Measurements from ENCODE around the gene TM4SF20.

Gene TM4SF20

GRCh38 chr2:227416701-227417100 lies 37.6 kb upstream of the TM4SF20 start:
- Histone ChIP-seq H3K36me3 (ENCODE audit: control insufficient read depth in 1 of 2, insufficient read depth in 2 of 2, low read length in 2 of 2) (no peaks in the 10 kb centered on the region), H3K4ac (ENCODE audit: low read depth, low read length) (no peak overlapping the region), H4K12ac (ENCODE audit: low read depth, low read length) (no peak overlapping the region), H3K9me3 (ENCODE audit: insufficient read depth, low read depth, low read length) (no peaks in the 10 kb centered on the region), H3K18ac (ENCODE audit: low read length) (no peak overlapping the region), H2AK5ac (ENCODE audit: low read length) (no peak overlapping the region), H4K8ac (ENCODE audit: low read depth, low read length) (no peak overlapping the region), H2BK12ac (ENCODE audit: low read length) (no peak overlapping the region), H3K27ac (ENCODE audit: low read depth, low read length) (no peak overlapping the region), H3K9ac (ENCODE audit: low read length) (no peak overlapping the region), H3K4me3 (ENCODE audit: low read depth, low read length) (no peak overlapping the region), H2BK5ac (ENCODE audit: low read depth, low read length, poor library complexity) (no peak overlapping the region), H4K91ac (ENCODE audit: low read depth, low read length) (no peak overlapping the region), H3K79me1 (ENCODE audit: low read length) (no peaks in the 10 kb centered on the region), H3K14ac (ENCODE audit: low read length) (no peak overlapping the region), H2AFZ (ENCODE audit: insufficient read depth, low read length, poor library complexity) (no peak overlapping the region), H3K23ac (ENCODE audit: low read length) (no peak overlapping the region), H3K4me2 (ENCODE audit: low read length) (no peak overlapping the region), H2BK120ac (ENCODE audit: insufficient read depth, low read length, poor library complexity) (no peak overlapping the region), H3K27me3 (ENCODE audit: insufficient read depth, low read length) (no peaks in the 10 kb centered on the region), H3K79me2 (ENCODE audit: control insufficient read depth, insufficient read depth, low read length, poor library complexity) (no peaks in the 10 kb centered on the region), H3K4me1 (ENCODE audit: control insufficient read depth in 1 of 2, insufficient read depth in 2 of 2, low read length in 2 of 2) (no peaks in the 10 kb centered on the region)
- no CpG with 5 or more reads among the region's 4 CpGs for whole genome bisulfite sequencing (ENCODE audit: extremely low coverage, insufficient coverage, insufficient read length)
- DNase-seq: no peak

- no peak overlapping the region for H3K9ac ChIP-seq (ENCODE audit: low read length)
- H3K4me2 ChIP-seq (ENCODE audit: low read length): no peak overlapping the region
- no peak overlapping the region for H2BK5ac ChIP-seq (ENCODE audit: low read depth, low read length, poor library complexity)
- no peak overlapping the region for H2AFZ ChIP-seq (ENCODE audit: insufficient read depth, low read length, poor library complexity)
- no peaks in the 10 kb centered on the region for H3K4me1 ChIP-seq (ENCODE audit: control insufficient read depth in 1 of 2, insufficient read depth in 2 of 2, low read length in 2 of 2)
- H3K23ac ChIP-seq (ENCODE audit: low read length): no peak overlapping the region
- H3K14ac ChIP-seq (ENCODE audit: low read length): no peak overlapping the region
- H3K27me3 ChIP-seq (ENCODE audit: insufficient read depth, low read length): no peaks in the 10 kb centered on the region
- H3K4me3 ChIP-seq (ENCODE audit: low read depth, low read length): no peak overlapping the region
- no peak overlapping the region for H3K18ac ChIP-seq (ENCODE audit: low read length)
- H3K27ac ChIP-seq (ENCODE audit: low read depth, low read length): no peak overlapping the region
- no peaks in the 10 kb centered on the region for H3K9me3 ChIP-seq (ENCODE audit: insufficient read depth, low read depth, low read length)
- no peaks in the 10 kb centered on the region for H3K79me2 ChIP-seq (ENCODE audit: control insufficient read depth, insufficient read depth, low read length, poor library complexity)
- H2AK5ac ChIP-seq (ENCODE audit: low read length): no peak overlapping the region
- no peak overlapping the region for H4K8ac ChIP-seq (ENCODE audit: low read depth, low read length)
- H4K91ac ChIP-seq (ENCODE audit: low read depth, low read length): no peak overlapping the region
- H3K79me1 ChIP-seq (ENCODE audit: low read length): no peaks in the 10 kb centered on the region
- peak; percentile 9 to 49 for DNase-seq
- H4K12ac ChIP-seq (ENCODE audit: low read depth, low read length): no peak overlapping the region
- no peak overlapping the region for H2BK12ac ChIP-seq (ENCODE audit: low read length)
- no peak overlapping the region for H2BK120ac ChIP-seq (ENCODE audit: insufficient read depth, low read length, poor library complexity)
- no peak overlapping the region for H3K4ac ChIP-seq (ENCODE audit: low read depth, low read length)
- H3K36me3 ChIP-seq (ENCODE audit: control insufficient read depth in 1 of 2, insufficient read depth in 2 of 2, low read length in 2 of 2): no peaks in the 10 kb centered on the region
- WGBS (ENCODE audit: extremely low coverage, insufficient coverage, insufficient read length): no CpG with 5 or more reads among the region's 10 CpGs
These were observed 36.7 kb upstream of the TM4SF20 start for GRCh38 chr2:227415538-227416424.

- no peak overlapping the region for H2BK120ac ChIP-seq (ENCODE audit: insufficient read depth, low read length, poor library complexity)
- no peak overlapping the region for H3K9ac ChIP-seq (ENCODE audit: low read length)
- no peaks in the 10 kb centered on the region for H3K79me2 ChIP-seq (ENCODE audit: control insufficient read depth, insufficient read depth, low read length, poor library complexity)
- H2AK5ac ChIP-seq (ENCODE audit: low read length): no peak overlapping the region
- no peaks in the 10 kb centered on the region for H3K27me3 ChIP-seq (ENCODE audit: insufficient read depth, low read length)
- H4K91ac ChIP-seq (ENCODE audit: low read depth, low read length): no peak overlapping the region
- H3K27ac ChIP-seq (ENCODE audit: low read depth, low read length): no peak overlapping the region
- no peak overlapping the region for H4K8ac ChIP-seq (ENCODE audit: low read depth, low read length)
- WGBS (ENCODE audit: extremely low coverage, insufficient coverage, insufficient read length): no CpG with 5 or more reads among the region's 3 CpGs
- no peak overlapping the region for H3K4me2 ChIP-seq (ENCODE audit: low read length)
- H3K9me3 ChIP-seq (ENCODE audit: insufficient read depth, low read depth, low read length): no peaks in the 10 kb centered on the region
- no peak overlapping the region for H2AFZ ChIP-seq (ENCODE audit: insufficient read depth, low read length, poor library complexity)
- H3K4me1 ChIP-seq (ENCODE audit: control insufficient read depth in 1 of 2, insufficient read depth in 2 of 2, low read length in 2 of 2): no peaks in the 10 kb centered on the region
- DNase-seq: peak; percentile 33 to 68
- no peaks in the 10 kb centered on the region for H3K79me1 ChIP-seq (ENCODE audit: low read length)
- H4K12ac ChIP-seq (ENCODE audit: low read depth, low read length): no peak overlapping the region
- no peak overlapping the region for H3K23ac ChIP-seq (ENCODE audit: low read length)
- no peaks in the 10 kb centered on the region for H3K36me3 ChIP-seq (ENCODE audit: control insufficient read depth in 1 of 2, insufficient read depth in 2 of 2, low read length in 2 of 2)
- H3K4ac ChIP-seq (ENCODE audit: low read depth, low read length): no peak overlapping the region
- no peak overlapping the region for H2BK12ac ChIP-seq (ENCODE audit: low read length)
- H3K14ac ChIP-seq (ENCODE audit: low read length): no peak overlapping the region
- no peak overlapping the region for H3K4me3 ChIP-seq (ENCODE audit: low read depth, low read length)
- no peak overlapping the region for H2BK5ac ChIP-seq (ENCODE audit: low read depth, low read length, poor library complexity)
- H3K18ac ChIP-seq (ENCODE audit: low read length): no peak overlapping the region
These were observed 35.7 kb upstream of the TM4SF20 start for GRCh38 chr2:227414846-227415245.

GRCh38 chr2:227413371-227413770 lies 34.3 kb upstream of the TM4SF20 start:
- no peak overlapping the region for H3K4me3 ChIP-seq (ENCODE audit: low read depth, low read length)
- no peak overlapping the region for H2AK5ac ChIP-seq (ENCODE audit: low read length)
- no CpG with 5 or more reads among the region's 8 CpGs for WGBS (ENCODE audit: extremely low coverage, insufficient coverage, insufficient read length)
- no peak overlapping the region for H2BK120ac ChIP-seq (ENCODE audit: insufficient read depth, low read length, poor library complexity)
- no peak overlapping the region for H3K4ac ChIP-seq (ENCODE audit: low read depth, low read length)
- no peak overlapping the region for H3K18ac ChIP-seq (ENCODE audit: low read length)
- no peak overlapping the region for H4K12ac ChIP-seq (ENCODE audit: low read depth, low read length)
- H3K4me2 ChIP-seq (ENCODE audit: low read length): no peak overlapping the region
- H3K27ac ChIP-seq (ENCODE audit: low read depth, low read length): no peak overlapping the region
- no peak for DNase-seq
- no peak overlapping the region for H3K9ac ChIP-seq (ENCODE audit: low read length)
- no peak overlapping the region for H2BK5ac ChIP-seq (ENCODE audit: low read depth, low read length, poor library complexity)
- no peaks in the 10 kb centered on the region for H3K4me1 ChIP-seq (ENCODE audit: control insufficient read depth in 1 of 2, insufficient read depth in 2 of 2, low read length in 2 of 2)
- no peak overlapping the region for H2AFZ ChIP-seq (ENCODE audit: insufficient read depth, low read length, poor library complexity)
- H3K79me1 ChIP-seq (ENCODE audit: low read length): no peaks in the 10 kb centered on the region
- H2BK12ac ChIP-seq (ENCODE audit: low read length): no peak overlapping the region
- no peak overlapping the region for H4K91ac ChIP-seq (ENCODE audit: low read depth, low read length)
- no peaks in the 10 kb centered on the region for H3K79me2 ChIP-seq (ENCODE audit: control insufficient read depth, insufficient read depth, low read length, poor library complexity)
- no peaks in the 10 kb centered on the region for H3K9me3 ChIP-seq (ENCODE audit: insufficient read depth, low read depth, low read length)
- H3K23ac ChIP-seq (ENCODE audit: low read length): no peak overlapping the region
- no peaks in the 10 kb centered on the region for H3K36me3 ChIP-seq (ENCODE audit: control insufficient read depth in 1 of 2, insufficient read depth in 2 of 2, low read length in 2 of 2)
- no peaks in the 10 kb centered on the region for H3K27me3 ChIP-seq (ENCODE audit: insufficient read depth, low read length)
- no peak overlapping the region for H4K8ac ChIP-seq (ENCODE audit: low read depth, low read length)
- no peak overlapping the region for H3K14ac ChIP-seq (ENCODE audit: low read length)
